Keratinocyte (primary cell): Measurements from ENCODE around the gene SULT4A1. TPM values are rescaled to one million over a fixed set of nuclear protein-coding genes. Genes with fewer than 3 reads are reported as not detected.

Source experiments
- DNase-seq: peaks from one replicate; pipeline ENCODE4 v3.0.0-alpha.2; 2011; ENCODE audit warnings: low read depth, missing footprints, low spot score
- FAIRE-seq: peaks from 2 replicates; lab custom pipeline; 2011; peaks lifted over from hg19 to GRCh38; lab: Jason Lieb, UNC
- H2AFZ ChIP-seq: 2 replicates; pipeline ENCODE4 v1.6.0; 2012; ENCODE audit warnings: low read length, control low read depth, inconsistent platforms; ENCODE audit not compliant: control insufficient read depth
- H3K27ac ChIP-seq: 2 replicates; pipeline ENCODE4 v1.5.1; 2011; ENCODE audit warnings: low read length; ENCODE audit not compliant: control insufficient read depth, insufficient read depth
- H3K27me3 ChIP-seq: 3 replicates; pipeline ENCODE4 v1.6.0; 2011; ENCODE audit warnings: low read length; ENCODE audit not compliant: control insufficient read depth, insufficient read depth; ENCODE audit errors: extremely low read depth
- H3K36me3 ChIP-seq, 2 experiments: 2 replicates in 1 of 2; 3 replicates in 1 of 2; pipeline ENCODE4 v1.5.1; 2011; ENCODE audit warnings: low read length in 2 of 2, mild to moderate bottlenecking in 1 of 2; ENCODE audit not compliant: control insufficient read depth in 2 of 2, insufficient read depth in 2 of 2; ENCODE audit errors: extremely low read depth in 1 of 2
- H3K4me1 ChIP-seq: 3 replicates; pipeline ENCODE4 v1.5.1; 2011; ENCODE audit warnings: low read length; ENCODE audit not compliant: control insufficient read depth, insufficient read depth; ENCODE audit errors: extremely low read depth
- H3K4me2 ChIP-seq: 3 replicates; pipeline ENCODE4 v1.6.0; 2011; ENCODE audit warnings: low read depth, low read length; ENCODE audit not compliant: control insufficient read depth, insufficient read depth; ENCODE audit errors: extremely low read depth
- H3K4me3 ChIP-seq, 3 experiments: fragments of 200-600 bp in 1 of 3; sonication (generic) in 1 of 3; 2 replicates in 2 of 3; 3 replicates in 1 of 3; pipeline ENCODE4 v1.5.1; 2011 to 2016; ENCODE audit warnings: low read length in 3 of 3, mild to moderate bottlenecking in 3 of 3, control low read depth in 2 of 3, inconsistent platforms in 1 of 3, low read depth in 1 of 3, mixed read lengths in 1 of 3, mixed run types in 1 of 3, moderate library complexity in 1 of 3; ENCODE audit not compliant: control insufficient read depth in 2 of 3, insufficient read depth in 2 of 3; ENCODE audit errors: extremely low read depth in 1 of 3
- H3K79me2 ChIP-seq: 2 replicates; pipeline ENCODE4 v1.6.0; 2012; ENCODE audit warnings: low read length; ENCODE audit not compliant: control insufficient read depth, insufficient read depth
- H3K9ac ChIP-seq: 3 replicates; pipeline ENCODE4 v1.6.0; 2011; ENCODE audit warnings: low read length; ENCODE audit not compliant: control insufficient read depth, insufficient read depth; ENCODE audit errors: extremely low read depth
- H3K9me1 ChIP-seq: 3 replicates; pipeline ENCODE4 v1.6.0; 2011; ENCODE audit warnings: low read length; ENCODE audit not compliant: control insufficient read depth, insufficient read depth; ENCODE audit errors: extremely low read depth
- H3K9me3 ChIP-seq: 2 replicates; pipeline ENCODE4 v1.5.1; 2012; ENCODE audit warnings: low read depth, low read length; ENCODE audit not compliant: control insufficient read depth
- H4K20me1 ChIP-seq: 3 replicates; pipeline ENCODE4 v1.6.0; 2011; ENCODE audit warnings: low read length; ENCODE audit not compliant: control insufficient read depth, insufficient read depth; ENCODE audit errors: extremely low read depth
- EZH2 ChIP-seq: IDR thresholded peaks from one replicate; pipeline ENCODE4 v1.6.1; 2012; ENCODE audit warnings: inconsistent platforms, mild to moderate bottlenecking, low read length, moderate library complexity
- dilution Hi-C: fragments of 300-500 bp; cut with MboI; formaldehyde crosslinking; loops from one replicate; pipeline ENCODE4 v1.7.0; 2020; ENCODE audit warnings: low sequenced_read_pairs; ENCODE audit not compliant: extremely low pct_ligation_motif_present
- polyA plus RNA-seq, 5 experiments: library from polyadenylated mRNA; depleted of rRNA in 3 of 5; stranded (reverse) in 3 of 5; stranded (forward) in 1 of 5; unstranded in 1 of 5; fragments of >200 nt; gene quantifications; 1 replicate in 1 of 5; 2 replicates in 3 of 5; 3 replicates in 1 of 5; pipeline versions ENCODE4 v1.2.1 to v1.2.3, GENCODE V29; 2011 to 2012; ENCODE audit warnings: missing spikeins in 2 of 5, low read depth in 1 of 5, low replicate concordance in 1 of 5
- TF ChIP-seq, protein P1 (sequence below), 3 experiments: IDR thresholded peaks in 1 of 3; conservative IDR thresholded peaks in 1 of 3; optimal IDR thresholded peaks in 1 of 3; 2 replicates in 2 of 3; 3 replicates in 1 of 3; pipeline versions ENCODE3 to v1.5.1; 2011; ENCODE audit warnings: low read length in 3 of 3, mild to moderate bottlenecking in 3 of 3, moderate library complexity in 2 of 3, control low read depth in 1 of 3, inconsistent platforms in 1 of 3; ENCODE audit not compliant: insufficient read depth in 2 of 3; ENCODE audit errors: extremely low read depth in 1 of 3

SULT4A1 gene
- polyA plus RNA-seq, 1 donor (not counting 4 experiments of a cell fraction or from before 2014, with no cell fraction given): 0.26 TPM

DNA sequence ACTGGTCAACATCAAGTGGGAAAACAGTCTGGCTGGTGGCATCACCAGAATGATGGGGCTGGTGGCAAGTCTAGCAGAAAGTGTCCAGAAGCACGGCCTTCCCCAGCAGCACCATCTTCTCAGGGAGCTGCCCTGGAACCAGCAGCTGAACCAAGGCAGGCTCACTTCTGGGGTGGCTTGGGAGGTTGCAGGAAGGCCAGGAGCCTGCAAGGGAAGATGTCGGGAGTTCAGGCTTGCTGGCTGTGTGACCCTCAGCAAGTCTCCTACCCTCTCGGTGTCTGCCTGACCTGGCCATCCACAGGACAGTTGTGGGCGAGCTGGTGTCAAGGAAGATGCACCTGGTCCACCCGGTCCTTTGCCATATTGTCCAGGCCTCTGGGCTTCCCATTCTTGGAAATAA lies 31.8 kb upstream of the SULT4A1 start:
- Histone ChIP-seq H3K36me3 (no peaks in the 10 kb centered on the region), H2AFZ (no peak overlapping the region), H3K4me3 (no peak overlapping the region), H3K9ac (no peak overlapping the region), H3K9me3 (no peaks in the 10 kb centered on the region), H3K79me2 (no peaks in the 10 kb centered on the region), H3K4me2 (no peak overlapping the region), H3K27ac (no peak overlapping the region), H3K4me1 (peaks cover 9% of the 10 kb centered on the region), H3K27me3 (peaks cover 42% of the 10 kb centered on the region), H3K9me1 (no peaks in the 10 kb centered on the region), H4K20me1 (no peaks in the 10 kb centered on the region)
- DNase-seq (no peak), FAIRE-seq (no peak)
- dilution Hi-C loops: no loop called here
- TF ChIP-seq, protein P1, sequence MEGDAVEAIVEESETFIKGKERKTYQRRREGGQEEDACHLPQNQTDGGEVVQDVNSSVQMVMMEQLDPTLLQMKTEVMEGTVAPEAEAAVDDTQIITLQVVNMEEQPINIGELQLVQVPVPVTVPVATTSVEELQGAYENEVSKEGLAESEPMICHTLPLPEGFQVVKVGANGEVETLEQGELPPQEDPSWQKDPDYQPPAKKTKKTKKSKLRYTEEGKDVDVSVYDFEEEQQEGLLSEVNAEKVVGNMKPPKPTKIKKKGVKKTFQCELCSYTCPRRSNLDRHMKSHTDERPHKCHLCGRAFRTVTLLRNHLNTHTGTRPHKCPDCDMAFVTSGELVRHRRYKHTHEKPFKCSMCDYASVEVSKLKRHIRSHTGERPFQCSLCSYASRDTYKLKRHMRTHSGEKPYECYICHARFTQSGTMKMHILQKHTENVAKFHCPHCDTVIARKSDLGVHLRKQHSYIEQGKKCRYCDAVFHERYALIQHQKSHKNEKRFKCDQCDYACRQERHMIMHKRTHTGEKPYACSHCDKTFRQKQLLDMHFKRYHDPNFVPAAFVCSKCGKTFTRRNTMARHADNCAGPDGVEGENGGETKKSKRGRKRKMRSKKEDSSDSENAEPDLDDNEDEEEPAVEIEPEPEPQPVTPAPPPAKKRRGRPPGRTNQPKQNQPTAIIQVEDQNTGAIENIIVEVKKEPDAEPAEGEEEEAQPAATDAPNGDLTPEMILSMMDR (optimal IDR thresholded peaks at IDR 0.05 in 1 of 3, IDR thresholded peaks at IDR 0.05 in 1 of 3, conservative IDR thresholded peaks at IDR 0.05 in 1 of 3; ENCODE audit: extremely low read depth in 1 of 3, insufficient read depth in 2 of 3, low read length in 3 of 3): no peak
- TF ChIP-seq EZH2: no peak

DNA sequence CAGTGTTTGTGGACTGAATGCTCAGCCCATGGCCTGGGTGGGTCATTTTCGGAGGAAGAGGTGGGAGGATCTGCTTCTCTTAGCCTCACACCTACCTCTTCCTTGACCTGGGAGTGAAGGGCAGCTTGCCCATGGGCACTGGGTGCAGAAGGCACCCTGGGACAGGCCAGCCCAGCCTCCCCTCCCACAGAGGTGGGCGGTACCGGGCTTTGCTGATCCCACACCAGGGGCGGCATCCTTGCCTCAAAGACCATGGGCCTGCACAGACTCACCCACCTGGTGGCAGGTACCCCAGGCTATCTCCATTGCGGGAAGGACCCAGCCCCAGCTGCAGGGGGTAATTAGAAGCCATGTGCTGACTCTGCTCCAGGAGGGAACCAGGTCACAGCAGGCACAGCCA lies 31.0 kb upstream of the SULT4A1 start:
- dilution Hi-C loops: no loop called here
- no peak overlapping the region for H3K9ac ChIP-seq
- H3K4me2 ChIP-seq: no peak overlapping the region
- H3K9me1 ChIP-seq: no peaks in the 10 kb centered on the region
- H3K27ac ChIP-seq: no peak overlapping the region
- no peaks in the 10 kb centered on the region for H3K79me2 ChIP-seq
- FAIRE-seq (no peak), DNase-seq (no peak)
- H3K9me3 ChIP-seq: no peaks in the 10 kb centered on the region
- no peak overlapping the region for H2AFZ ChIP-seq
- H3K4me3 ChIP-seq: no peak overlapping the region
- peaks cover 9% of the 10 kb centered on the region for H3K4me1 ChIP-seq
- no peak for TF ChIP-seq EZH2
- TF ChIP-seq, protein P1 (optimal IDR thresholded peaks at IDR 0.05 in 1 of 3, IDR thresholded peaks at IDR 0.05 in 1 of 3, conservative IDR thresholded peaks at IDR 0.05 in 1 of 3; ENCODE audit: extremely low read depth in 1 of 3, insufficient read depth in 2 of 3, low read length in 3 of 3): no peak
- H3K27me3 ChIP-seq: peaks cover 42% of the 10 kb centered on the region
- no peaks in the 10 kb centered on the region for H3K36me3 ChIP-seq
- H4K20me1 ChIP-seq: no peaks in the 10 kb centered on the region
